Measurements from ENCODE around the gene CELSR3. TPM values are rescaled to one million over a fixed set of nuclear protein-coding genes. Genes with fewer than 3 reads are reported as not detected.

Gene CELSR3
- total and polyA plus RNA-seq, 7 donors = under 0.01 to 2.5 (median 0.36) TPM

- whole genome bisulfite sequencing, 2 donors = 74 to 86% methylated on average over 7 of the region's 7 CpGs
- Histone ChIP-seq H3K4me3 (no peak overlapping the region), H3K4me1 (no peaks in the 10 kb centered on the region), H3K27ac (no peak overlapping the region), H3K36me3 (no peaks in the 10 kb centered on the region), H3K27me3 (no peaks in the 10 kb centered on the region), H3K9me3 (peaks cover 0 to 13% (median 6%) of the 10 kb centered on the region in 4 donors)
- TF ChIP-seq, protein P1, sequence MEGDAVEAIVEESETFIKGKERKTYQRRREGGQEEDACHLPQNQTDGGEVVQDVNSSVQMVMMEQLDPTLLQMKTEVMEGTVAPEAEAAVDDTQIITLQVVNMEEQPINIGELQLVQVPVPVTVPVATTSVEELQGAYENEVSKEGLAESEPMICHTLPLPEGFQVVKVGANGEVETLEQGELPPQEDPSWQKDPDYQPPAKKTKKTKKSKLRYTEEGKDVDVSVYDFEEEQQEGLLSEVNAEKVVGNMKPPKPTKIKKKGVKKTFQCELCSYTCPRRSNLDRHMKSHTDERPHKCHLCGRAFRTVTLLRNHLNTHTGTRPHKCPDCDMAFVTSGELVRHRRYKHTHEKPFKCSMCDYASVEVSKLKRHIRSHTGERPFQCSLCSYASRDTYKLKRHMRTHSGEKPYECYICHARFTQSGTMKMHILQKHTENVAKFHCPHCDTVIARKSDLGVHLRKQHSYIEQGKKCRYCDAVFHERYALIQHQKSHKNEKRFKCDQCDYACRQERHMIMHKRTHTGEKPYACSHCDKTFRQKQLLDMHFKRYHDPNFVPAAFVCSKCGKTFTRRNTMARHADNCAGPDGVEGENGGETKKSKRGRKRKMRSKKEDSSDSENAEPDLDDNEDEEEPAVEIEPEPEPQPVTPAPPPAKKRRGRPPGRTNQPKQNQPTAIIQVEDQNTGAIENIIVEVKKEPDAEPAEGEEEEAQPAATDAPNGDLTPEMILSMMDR (IDR thresholded peaks at IDR 0.05) = no peak
- TF ChIP-seq EP300 (IDR thresholded peaks at IDR 0.05) (no peak), POLR2AphosphoS5 (IDR thresholded peaks at IDR 0.05) (no peak), POLR2A (IDR thresholded peaks at IDR 0.05) (no peak)
- DNase-seq = no peak
- intact Hi-C loops (cut with DNase I) = no loop called here
Measured at GRCh38 chr3:48619541-48620524, 42.9 kb downstream of the CELSR3 start.

GRCh38 chr3:48617559-48617958 lies 45.1 kb downstream of the CELSR3 start:
- no peaks in the 10 kb centered on the region for H3K27me3 ChIP-seq
- H3K9me3 ChIP-seq = peaks cover 0 to 13% (median 6%) of the 10 kb centered on the region in 4 donors
- H3K27ac ChIP-seq = no peak overlapping the region
- WGBS, 2 donors = 96 to 98% methylated on average over 4 of the region's 4 CpGs
- no peaks in the 10 kb centered on the region for H3K36me3 ChIP-seq
- intact Hi-C loops (cut with DNase I) = no loop called here
- no peaks in the 10 kb centered on the region for H3K4me1 ChIP-seq
- no peak overlapping the region for H3K4me3 ChIP-seq
- no peak for DNase-seq
- no peak for TF ChIP-seq EP300 (IDR thresholded peaks at IDR 0.05)
- TF ChIP-seq POLR2A (IDR thresholded peaks at IDR 0.05) = no peak

- no peaks in the 10 kb centered on the region for H3K27me3 ChIP-seq
- WGBS, 2 donors = 62 to 79% methylated on average over 3 of the region's 3 CpGs
- intact Hi-C loops (cut with DNase I) = no loop called here
- TF ChIP-seq POLR2A (IDR thresholded peaks at IDR 0.05) (no peak), EP300 (IDR thresholded peaks at IDR 0.05) (no peak), POLR2AphosphoS5 (IDR thresholded peaks at IDR 0.05) (no peak)
- TF ChIP-seq, protein P1 (IDR thresholded peaks at IDR 0.05) = no peak
- no peaks in the 10 kb centered on the region for H3K36me3 ChIP-seq
- DNase-seq = no peak
- H3K4me3 ChIP-seq = no peak overlapping the region
- H3K9me3 ChIP-seq = peaks cover 0 to 13% (median 6%) of the 10 kb centered on the region in 4 donors
- H3K4me1 ChIP-seq = peaks cover 0 to 8% (median 2%) of the 10 kb centered on the region in 4 donors
- H3K27ac ChIP-seq = no peak overlapping the region
Measured at GRCh38 chr3:48614044-48614443, 48.6 kb downstream of the CELSR3 start.

DNA sequence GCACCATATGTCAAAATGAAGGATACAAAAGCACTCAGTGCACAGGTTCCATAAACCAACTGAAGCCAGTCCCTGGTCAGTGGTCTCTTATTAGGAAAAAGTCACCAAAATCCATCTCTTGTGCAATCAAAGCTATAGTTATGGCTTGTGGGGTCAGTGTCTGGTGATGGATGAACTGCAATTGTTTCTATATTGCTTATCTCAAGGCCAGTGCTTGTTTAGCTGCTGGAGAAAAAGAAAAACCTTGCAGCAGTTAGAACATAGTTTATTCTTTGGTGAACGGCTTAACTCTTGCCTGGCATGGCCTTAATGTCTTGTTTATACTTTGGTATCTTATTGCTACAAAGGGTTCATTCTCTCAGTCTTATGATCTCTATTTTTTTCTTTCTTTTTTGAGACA lies 50.4 kb downstream of the CELSR3 start:
- Histone ChIP-seq H3K27me3 (no peaks in the 10 kb centered on the region), H3K36me3 (peaks cover 0 to 6% (median 0%) of the 10 kb centered on the region in 4 donors), H3K27ac (no peak overlapping the region), H3K4me3 (no peak overlapping the region), H3K9me3 (peaks cover 0 to 5% (median 2%) of the 10 kb centered on the region in 4 donors), H3K4me1 (peaks cover 0 to 22% (median 15%) of the 10 kb centered on the region in 4 donors)
- WGBS, 2 donors = 30 to 59% methylated on average over 1 of the region's 1 CpG
- DNase-seq = no peak
- no peak for TF ChIP-seq EP300 (IDR thresholded peaks at IDR 0.05)
- TF ChIP-seq, protein P1 (IDR thresholded peaks at IDR 0.05) = no peak
- no peak for TF ChIP-seq POLR2A (IDR thresholded peaks at IDR 0.05)
- TF ChIP-seq POLR2AphosphoS5 (IDR thresholded peaks at IDR 0.05) = no peak
- intact Hi-C loops (cut with DNase I) = no loop called here

All from sigmoid colon (tissue), 7 donors.